ENCODE results near the gene PNMT.

- TF ChIP-seq POLR2AphosphoS5 (IDR thresholded peaks at IDR 0.05; ENCODE audit: low read depth, low read length) (no peak), JUND (IDR thresholded peaks at IDR 0.05) (no peak), MAX (IDR thresholded peaks at IDR 0.05; ENCODE audit: low read depth) (no peak), FOXJ3 (CRISPR knock-in tag; IDR thresholded peaks at IDR 0.05) (no peak), RAD21 (IDR thresholded peaks at IDR 0.05; ENCODE audit: low read length) (no peak), CHD2 (IDR thresholded peaks at IDR 0.05; ENCODE audit: low read length, partially characterized antibody) (no peak)
These were observed 25.8 kb upstream of the PNMT start for GRCh38 chr17:39642291-39643074.
